Measurements from ENCODE around the gene RAB31. TPM values are rescaled to one million over a fixed set of nuclear protein-coding genes. Genes with fewer than 3 reads are reported as not detected.

The RAB31 gene
- total RNA-seq, 4 donors from 2014 or later, result 94.0 to 145 (median 107) TPM

DNA sequence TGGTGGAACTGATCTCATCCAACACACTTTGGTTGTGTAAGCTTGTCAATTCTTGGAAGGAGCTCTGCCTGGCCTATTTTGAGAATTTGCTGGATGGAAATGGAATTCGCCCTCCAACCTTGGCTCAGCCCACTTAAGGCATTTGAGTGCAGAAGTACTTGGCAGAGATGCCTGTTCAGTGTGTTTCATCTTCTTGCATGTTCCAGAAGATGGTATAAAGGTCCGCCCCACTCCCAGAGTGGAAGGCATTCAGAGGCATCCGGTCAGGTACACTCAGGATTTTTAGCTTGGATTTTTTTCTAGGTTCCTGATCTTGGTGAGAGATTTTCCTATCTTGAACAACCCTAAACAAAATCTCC lies 116.4 kb downstream of the RAB31 start:
- TF ChIP-seq EP300 (IDR thresholded peaks at IDR 0.05), result peak; percentile 73
- TF ChIP-seq, protein P1, sequence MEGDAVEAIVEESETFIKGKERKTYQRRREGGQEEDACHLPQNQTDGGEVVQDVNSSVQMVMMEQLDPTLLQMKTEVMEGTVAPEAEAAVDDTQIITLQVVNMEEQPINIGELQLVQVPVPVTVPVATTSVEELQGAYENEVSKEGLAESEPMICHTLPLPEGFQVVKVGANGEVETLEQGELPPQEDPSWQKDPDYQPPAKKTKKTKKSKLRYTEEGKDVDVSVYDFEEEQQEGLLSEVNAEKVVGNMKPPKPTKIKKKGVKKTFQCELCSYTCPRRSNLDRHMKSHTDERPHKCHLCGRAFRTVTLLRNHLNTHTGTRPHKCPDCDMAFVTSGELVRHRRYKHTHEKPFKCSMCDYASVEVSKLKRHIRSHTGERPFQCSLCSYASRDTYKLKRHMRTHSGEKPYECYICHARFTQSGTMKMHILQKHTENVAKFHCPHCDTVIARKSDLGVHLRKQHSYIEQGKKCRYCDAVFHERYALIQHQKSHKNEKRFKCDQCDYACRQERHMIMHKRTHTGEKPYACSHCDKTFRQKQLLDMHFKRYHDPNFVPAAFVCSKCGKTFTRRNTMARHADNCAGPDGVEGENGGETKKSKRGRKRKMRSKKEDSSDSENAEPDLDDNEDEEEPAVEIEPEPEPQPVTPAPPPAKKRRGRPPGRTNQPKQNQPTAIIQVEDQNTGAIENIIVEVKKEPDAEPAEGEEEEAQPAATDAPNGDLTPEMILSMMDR (IDR thresholded peaks at IDR 0.05), result no peak
- peak; percentile 68 to 75 for TF ChIP-seq POLR2AphosphoS5 (IDR thresholded peaks at IDR 0.05)
- no peak for TF ChIP-seq POLR2A (IDR thresholded peaks at IDR 0.05; ENCODE audit: low read depth)
- peak; percentile 91 for DNase-seq (ENCODE audit: extremely low spot score)
- WGBS, result 69% methylated on average over 3 of the region's 3 CpGs
- Histone ChIP-seq H3K4me1 (peaks cover 25 to 57% (median 49%) of the 10 kb centered on the region in 4 donors), H3K27me3 (no peaks in the 10 kb centered on the region), H3K27ac (replicated peaks in 1 of 4) (peak overlapping the region; percentile 83 to 88 (median 86)), H3K4me3 (no peak overlapping the region), H3K36me3 (no peaks in the 10 kb centered on the region), H3K9me3 (no peaks in the 10 kb centered on the region)
- intact Hi-C loops (cut with DNase I), result no loop called here

DNA sequence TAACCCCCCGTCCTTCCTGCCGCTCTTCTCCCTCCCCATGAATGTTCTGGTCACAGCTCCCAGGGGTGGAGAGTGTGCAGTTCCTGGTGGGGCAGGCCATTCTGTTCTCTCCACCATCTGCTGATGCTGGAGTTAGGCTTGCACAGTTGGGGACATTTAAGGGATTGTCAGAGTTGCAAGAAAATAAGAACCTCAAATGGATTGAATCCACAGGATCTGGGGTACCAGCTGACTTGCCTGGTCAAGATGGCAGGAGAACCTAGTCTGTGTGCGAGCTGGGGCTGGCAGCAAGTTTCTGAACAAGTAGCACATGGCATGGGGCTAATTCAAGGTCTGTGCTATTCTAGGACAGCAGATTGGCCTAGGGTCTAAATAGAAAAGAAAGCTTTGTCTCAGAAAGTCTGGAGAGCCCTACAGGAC lies 116.9 kb downstream of the RAB31 start:
- H3K4me1 ChIP-seq, result peaks cover 25 to 57% (median 49%) of the 10 kb centered on the region in 4 donors
- no peaks in the 10 kb centered on the region for H3K9me3 ChIP-seq
- peak; percentile 78 for DNase-seq (ENCODE audit: extremely low spot score)
- no peaks in the 10 kb centered on the region for H3K27me3 ChIP-seq
- no peak overlapping the region for H3K4me3 ChIP-seq
- 100% methylated on average over 3 of the region's 3 CpGs for WGBS
- TF ChIP-seq, protein P1 (IDR thresholded peaks at IDR 0.05), result no peak
- no peaks in the 10 kb centered on the region for H3K36me3 ChIP-seq
- peak overlapping the region; percentile 83 to 88 (median 86) for H3K27ac ChIP-seq (replicated peaks in 1 of 4)
- intact Hi-C loops (cut with DNase I), result no loop called here

DNA sequence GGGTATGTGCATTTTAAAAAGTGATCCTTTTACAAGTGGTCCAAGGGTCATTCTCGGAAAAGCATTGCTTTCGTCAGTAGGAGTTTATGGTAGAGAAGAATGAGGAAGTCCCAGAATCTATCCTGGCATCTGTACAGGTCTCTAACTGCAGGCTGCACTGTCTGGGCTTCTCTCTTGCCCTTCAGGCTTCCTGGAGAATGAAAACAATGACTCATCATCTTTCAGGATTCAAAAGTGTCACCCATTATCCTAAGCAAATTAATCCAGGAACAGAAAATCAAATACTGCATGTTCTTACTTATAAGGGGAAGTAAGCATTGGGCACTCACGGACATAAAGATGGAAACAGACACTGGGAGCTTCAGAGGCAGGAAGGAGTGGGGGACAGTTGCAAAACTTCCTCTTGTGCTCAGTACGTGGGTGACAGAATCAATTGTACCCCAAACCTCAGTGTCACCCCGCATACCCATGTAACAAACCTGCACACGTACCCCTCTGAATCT lies 117.5 kb downstream of the RAB31 start:
- peak; percentile 90 for DNase-seq (ENCODE audit: extremely low spot score)
- WGBS, result 42% methylated on average over 6 of the region's 6 CpGs
- Histone ChIP-seq H3K36me3 (no peaks in the 10 kb centered on the region), H3K27me3 (no peaks in the 10 kb centered on the region), H3K9me3 (no peaks in the 10 kb centered on the region), H3K27ac (replicated peaks in 1 of 4) (peak overlapping the region; percentile 83 to 88 (median 86)), H3K4me1 (peaks cover 25 to 57% (median 50%) of the 10 kb centered on the region in 4 donors), H3K4me3 (no peak overlapping the region)
- intact Hi-C loops (cut with DNase I), result no loop called here
- TF ChIP-seq EP300 (IDR thresholded peaks at IDR 0.05) (peak; percentile 50), POLR2A (IDR thresholded peaks at IDR 0.05; ENCODE audit: low read depth) (no peak), POLR2AphosphoS5 (IDR thresholded peaks at IDR 0.05) (peak; percentile 60)
- TF ChIP-seq, protein P1 (IDR thresholded peaks at IDR 0.05), result no peak

DNA sequence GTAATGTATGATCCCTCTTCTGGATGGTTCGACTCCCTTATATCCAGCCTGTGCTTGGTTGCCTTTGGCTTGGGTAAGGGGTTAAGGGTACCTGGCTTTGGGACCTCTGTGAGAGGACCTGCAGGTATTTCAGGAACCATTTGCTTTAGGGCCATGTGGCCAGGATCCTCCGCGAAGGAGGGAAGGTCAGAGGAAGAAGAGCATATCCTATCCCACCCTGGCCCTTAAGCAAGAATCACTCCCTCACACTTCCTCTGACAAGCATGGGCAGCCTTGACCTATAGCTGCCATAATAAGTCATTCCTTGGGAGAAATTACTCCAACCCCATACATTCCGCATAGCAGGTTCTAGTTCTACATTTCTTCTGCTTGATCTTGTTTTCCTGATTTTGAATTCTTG lies 118.6 kb downstream of the RAB31 start:
- no peaks in the 10 kb centered on the region for H3K27me3 ChIP-seq
- TF ChIP-seq POLR2A (IDR thresholded peaks at IDR 0.05; ENCODE audit: low read depth) (no peak), EP300 (IDR thresholded peaks at IDR 0.05) (no peak), POLR2AphosphoS5 (IDR thresholded peaks at IDR 0.05) (no peak)
- TF ChIP-seq, protein P1 (IDR thresholded peaks at IDR 0.05), result no peak
- H3K36me3 ChIP-seq, result no peaks in the 10 kb centered on the region
- H3K9me3 ChIP-seq, result no peaks in the 10 kb centered on the region
- WGBS, result 98% methylated on average over 4 of the region's 4 CpGs
- intact Hi-C loops (cut with DNase I), result no loop called here
- H3K27ac ChIP-seq (replicated peaks in 1 of 4), result peak overlapping the region; percentile 83 to 88 (median 86)
- H3K4me3 ChIP-seq, result no peak overlapping the region
- peak; percentile 57 for DNase-seq (ENCODE audit: extremely low spot score)
- peaks cover 30 to 68% (median 59%) of the 10 kb centered on the region in 4 donors for H3K4me1 ChIP-seq

Data from esophagus muscularis mucosa (tissue), 4 donors.